NCI-H82 treated with DMSO at 0.1 percent for 48 hours (cell line): ENCODE measurements around the gene HSCB.
"Not testable (repeated sequence)": the region's sequence is repeated elsewhere in the genome, so short reads cannot be mapped to it uniquely, and the experiment has no call there.

Source experiments
- DNase-seq: peaks from one replicate; lab custom pipeline; 2025; ENCODE audit not compliant: unreplicated experiment; lab: John Stamatoyannopoulos, UW

The HSCB gene, protein sequence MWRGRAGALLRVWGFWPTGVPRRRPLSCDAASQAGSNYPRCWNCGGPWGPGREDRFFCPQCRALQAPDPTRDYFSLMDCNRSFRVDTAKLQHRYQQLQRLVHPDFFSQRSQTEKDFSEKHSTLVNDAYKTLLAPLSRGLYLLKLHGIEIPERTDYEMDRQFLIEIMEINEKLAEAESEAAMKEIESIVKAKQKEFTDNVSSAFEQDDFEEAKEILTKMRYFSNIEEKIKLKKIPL

DNA sequence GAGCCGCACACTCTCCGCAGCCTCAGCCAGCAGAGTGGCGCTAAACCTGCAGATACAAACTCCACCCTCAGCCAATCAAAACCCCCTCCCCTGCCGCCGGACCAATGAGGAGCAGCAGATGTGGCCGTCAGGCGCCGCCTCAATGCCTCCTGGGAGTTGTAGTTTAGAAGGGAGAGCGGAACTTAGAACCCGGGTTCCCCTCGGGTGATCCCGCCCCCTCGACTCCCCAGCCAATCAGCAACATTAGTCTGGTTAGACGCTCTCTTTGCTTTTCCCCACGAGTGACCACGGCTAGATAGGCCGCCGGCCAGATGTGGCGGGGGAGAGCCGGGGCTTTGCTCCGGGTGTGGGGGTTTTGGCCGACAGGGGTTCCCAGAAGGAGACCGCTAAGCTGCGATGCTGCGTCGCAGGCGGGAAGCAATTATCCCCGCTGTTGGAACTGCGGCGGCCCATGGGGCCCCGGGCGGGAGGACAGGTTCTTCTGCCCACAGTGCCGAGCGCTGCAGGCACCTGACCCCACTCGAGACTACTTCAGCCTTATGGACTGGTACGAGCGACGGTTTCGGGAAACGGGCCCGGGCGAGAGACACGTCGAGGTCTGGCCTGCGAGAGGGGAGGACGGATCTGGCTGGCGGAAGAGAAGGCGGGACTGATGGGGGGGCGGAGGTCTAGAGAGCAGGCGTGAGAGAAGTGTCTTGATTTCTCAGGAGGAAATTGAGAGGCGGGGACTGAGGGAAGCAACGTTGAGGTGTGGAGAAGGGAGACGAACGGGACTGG, at the start of gene HSCB, which contains the start of gene CHEK2:
TSS of gene HSCB (plus strand) at position 255 of the 777 bp plus-strand sequence. CDS start at position 312, 57 bp downstream.
TSS of gene CHEK2 (minus strand) at position 36 of the 777 bp plus-strand sequence. CDS start 7,099 bp downstream, outside the sequence.
- peak; percentile 95 for DNase-seq

DNA sequence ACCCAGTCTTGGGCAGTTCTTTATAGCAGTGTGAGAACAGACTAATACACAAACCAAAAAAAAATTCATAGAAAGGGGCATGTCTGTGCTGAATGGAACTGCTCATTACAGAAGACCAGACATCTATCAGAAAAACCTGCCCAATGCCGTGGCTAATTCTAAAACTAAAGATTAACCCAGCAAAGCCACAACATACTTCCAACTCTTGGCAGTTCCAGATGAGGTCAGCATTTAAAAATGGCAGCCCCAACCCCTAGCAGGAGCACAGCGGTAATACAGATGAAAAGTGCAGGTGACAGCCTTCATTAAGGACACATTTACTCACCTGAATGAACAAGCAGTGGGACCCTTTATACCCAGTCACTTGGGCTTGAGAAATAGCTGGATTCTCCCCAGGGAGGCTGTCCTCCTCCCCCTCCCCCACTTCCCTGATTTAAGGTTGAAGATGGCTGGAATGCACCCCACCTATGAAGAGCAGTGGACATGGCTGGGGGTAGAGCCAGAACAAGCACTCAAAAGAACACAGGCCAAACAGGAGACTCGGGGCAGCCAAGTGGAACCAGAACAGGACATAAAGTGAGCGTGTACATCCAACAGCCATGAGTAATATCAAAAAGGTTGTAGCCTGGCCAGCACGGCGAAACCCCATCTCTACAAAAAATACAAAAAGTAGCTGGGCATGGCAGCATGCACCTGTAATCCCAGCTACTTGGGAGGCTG, 48.6 kb upstream of the HSCB start:
- not testable (repeated sequence) for DNase-seq

DNA sequence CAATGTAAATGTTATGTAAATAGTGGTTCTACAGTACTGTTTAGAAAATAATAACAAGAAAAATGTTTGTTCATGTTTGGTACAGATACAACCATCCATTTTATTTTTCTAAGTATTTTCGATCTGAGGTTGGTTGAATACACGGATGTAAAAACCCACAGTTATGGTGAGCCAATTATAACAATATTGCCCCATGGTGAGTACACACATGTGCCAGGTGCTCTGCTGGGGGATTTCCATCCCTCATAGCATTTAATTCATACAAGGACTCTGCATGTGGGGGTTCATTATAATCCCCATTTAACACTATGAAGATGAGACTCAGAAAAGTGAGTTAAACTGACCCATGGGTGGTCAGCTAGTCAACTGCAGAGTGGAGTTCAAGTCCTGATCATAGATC, 38.9 kb upstream of the HSCB start:
- no peak for DNase-seq

DNA sequence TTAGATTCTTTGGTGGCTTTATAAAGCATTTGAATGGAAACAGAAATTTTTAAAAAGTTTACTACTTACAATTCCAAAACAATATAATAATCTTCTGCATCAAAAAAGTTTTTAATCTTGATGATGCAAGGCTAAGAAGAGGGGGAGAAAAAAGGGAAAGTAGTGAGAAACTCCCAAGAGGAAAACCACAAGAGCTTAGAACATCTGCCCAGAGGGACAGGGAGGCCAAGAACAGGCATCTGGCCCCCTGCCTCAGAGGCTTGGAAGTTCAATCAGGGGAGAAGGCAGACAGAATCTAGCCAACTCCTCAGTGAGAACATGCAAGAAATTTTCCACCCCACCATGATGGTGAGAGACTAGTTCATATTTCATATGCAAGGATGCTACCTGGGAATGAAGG, 38.4 kb upstream of the HSCB start:
- no peak for DNase-seq

DNA sequence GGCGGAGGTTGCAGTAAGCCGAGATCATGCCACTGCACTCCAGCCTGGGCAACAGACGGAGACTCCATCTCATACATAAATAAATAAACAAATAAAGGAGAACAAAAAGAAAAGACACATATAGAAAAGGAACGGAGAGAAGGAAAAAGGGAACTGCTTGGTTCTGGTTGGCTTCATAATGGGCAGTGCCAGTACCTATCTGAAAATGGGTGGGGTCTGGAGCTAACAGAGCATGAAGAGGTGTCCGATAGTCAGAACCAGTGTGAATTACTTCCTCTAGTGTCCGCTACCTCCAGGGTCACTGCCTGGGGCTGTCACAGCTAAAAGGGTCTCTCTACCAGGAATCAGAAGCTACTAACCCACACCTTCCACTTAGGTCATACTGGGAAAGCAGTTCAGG, 35.0 kb upstream of the HSCB start:
- DNase-seq: no peak

DNA sequence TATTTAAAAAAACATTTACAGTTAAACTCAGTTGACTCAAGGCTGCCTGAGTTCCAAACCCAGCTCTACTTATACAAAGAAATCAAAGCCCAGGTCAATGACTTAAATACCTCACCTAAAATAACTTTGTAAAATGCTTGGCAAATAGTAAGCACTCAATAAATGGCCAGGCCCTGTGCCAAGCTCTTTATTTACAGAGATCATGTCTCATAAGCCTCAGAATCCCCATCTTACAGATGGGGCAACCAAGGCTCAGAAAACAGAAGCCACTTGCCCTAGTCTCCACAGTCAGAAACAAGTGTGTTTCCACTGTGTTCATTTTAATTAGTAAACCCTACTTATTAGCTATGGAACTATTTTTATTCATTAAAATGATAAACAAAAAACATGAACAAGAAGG, 31.7 kb upstream of the HSCB start:
- DNase-seq: no peak

DNA sequence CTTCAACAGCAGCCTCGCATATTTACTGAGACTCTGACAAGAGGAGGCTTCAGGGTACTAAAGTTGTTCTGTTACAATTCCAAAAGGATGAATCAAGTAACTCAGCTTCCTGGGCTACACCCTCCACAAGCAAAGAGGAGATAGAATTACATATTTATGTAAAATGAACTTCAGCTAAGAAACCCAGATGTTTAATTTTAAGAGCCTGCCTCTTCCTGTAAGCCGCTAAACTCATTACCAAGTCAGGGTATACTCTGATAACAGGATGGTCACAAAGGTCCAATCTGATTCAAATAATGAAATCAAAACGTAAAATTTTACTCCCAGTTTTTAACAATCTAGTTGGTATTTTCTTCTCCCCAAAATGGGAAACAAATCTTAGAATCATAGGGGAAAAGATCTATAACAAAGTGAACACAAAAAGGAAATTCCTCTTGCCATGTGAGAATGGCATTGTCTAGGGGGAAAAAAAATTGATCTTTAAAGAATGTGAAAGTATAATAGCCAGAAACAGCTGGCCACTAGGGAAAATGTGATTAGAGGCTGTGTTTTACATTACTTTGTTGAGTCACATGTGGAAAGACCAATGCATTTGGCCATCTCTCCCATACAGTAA, 31.2 kb upstream of the HSCB start:
- DNase-seq: no peak

DNA sequence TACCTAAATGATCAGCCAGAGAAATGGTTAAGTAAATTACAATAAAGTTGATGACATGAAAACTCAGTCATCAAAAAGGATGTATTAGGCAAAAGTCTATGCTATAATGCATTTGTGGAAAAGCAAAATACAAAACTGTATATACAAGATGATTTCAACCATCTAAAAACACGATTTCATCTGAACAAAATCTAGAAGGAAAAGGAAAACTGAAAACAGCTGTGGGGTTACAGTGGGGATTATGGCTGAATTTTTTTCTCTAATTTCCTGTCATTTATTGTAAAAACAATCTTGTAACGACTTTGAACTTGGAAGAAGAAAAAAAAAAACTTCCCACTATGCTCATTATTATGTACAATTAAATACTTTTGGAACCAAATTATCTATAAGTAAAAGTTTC, 30.5 kb upstream of the HSCB start:
- no peak for DNase-seq

DNA sequence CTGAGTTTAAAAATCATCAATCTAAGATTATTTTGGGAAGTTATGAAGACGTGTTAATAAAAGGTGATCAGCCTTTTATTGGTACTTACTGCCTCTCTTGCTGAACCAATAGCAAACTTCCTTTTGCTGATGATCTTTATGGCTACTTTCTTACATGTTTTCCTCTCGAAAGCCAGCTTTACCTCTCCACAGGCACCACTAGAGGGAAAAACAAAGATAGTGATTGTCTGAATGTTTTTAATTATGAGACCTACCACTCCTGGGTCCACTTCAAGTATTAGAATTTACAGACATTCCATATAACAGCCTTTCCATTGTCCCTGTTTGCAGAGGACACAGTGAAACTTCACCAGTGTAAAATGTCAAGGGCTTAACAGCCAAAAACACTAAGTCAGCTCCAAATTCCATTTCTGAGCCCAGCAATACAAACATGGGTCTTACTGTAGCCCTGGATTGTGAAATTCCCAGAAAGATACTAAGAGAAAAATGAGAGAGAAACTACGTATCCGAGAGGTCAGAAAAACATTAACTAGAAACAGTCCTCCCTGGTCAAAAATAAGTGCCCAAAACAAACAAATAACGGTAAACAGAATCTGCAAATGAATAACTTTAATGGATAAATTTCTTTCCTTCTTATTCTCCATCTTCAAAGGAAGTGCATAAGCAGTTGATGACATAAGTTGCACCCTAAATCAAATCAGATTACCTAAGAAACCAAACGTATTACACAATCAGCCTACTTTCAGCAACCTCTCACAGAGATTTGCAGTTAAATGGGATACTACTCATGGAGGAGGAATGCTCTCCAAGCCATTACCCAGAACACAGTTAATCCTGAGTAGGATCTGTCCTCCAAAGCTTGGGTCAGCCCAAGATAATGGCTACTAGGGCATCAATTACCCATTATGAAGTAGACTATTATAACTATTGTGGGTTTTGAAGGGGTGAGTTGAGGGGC, 29.7 kb upstream of the HSCB start:
- DNase-seq: no peak

DNA sequence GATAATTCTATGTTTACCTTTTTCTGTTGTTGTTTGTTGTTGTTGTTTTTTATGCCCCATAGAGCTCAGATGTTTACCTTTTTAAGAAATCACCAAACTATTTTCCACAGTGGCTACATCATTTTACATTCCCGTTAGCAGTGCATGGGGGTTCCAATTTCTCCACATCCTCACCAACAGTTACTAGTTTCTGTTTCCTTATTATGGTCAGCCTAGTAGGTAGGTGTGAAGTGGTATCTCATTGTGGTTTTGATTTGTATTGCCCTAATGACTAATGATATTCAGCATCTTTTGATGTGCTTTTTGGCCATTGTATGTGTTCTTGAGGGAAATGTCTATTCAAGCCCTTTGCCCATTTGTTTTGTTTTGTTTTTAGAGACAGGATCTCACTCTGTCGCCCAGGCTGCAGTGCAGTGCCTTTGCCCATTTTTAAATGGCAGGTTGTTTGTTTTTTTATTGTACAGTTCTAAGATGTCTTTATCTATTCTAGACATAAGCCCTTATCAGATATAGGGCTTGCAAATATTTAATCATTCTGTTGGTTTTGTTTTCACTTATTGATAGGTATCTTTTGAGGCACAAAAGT, 27.7 kb upstream of the HSCB start:
- no peak for DNase-seq

DNA sequence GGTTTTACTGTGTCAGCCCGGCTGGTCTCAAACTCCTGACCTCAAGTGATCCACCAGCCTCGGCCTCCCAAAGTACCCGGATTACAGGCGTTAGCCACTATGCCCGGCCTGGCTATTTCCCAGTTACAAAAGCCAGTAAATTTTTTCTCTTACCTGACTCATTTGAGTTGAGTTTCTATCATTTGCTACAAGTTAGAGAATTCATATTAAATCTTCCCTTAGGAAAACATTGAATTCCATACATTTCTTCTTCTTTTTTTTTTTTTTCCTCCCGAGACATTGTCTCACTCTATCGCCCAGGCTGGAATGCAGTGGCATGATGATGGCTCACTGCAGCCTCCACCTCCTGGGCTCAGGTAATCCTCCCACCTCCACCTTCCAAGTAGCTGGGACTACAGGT, 26.2 kb upstream of the HSCB start:
- no peak for DNase-seq

DNA sequence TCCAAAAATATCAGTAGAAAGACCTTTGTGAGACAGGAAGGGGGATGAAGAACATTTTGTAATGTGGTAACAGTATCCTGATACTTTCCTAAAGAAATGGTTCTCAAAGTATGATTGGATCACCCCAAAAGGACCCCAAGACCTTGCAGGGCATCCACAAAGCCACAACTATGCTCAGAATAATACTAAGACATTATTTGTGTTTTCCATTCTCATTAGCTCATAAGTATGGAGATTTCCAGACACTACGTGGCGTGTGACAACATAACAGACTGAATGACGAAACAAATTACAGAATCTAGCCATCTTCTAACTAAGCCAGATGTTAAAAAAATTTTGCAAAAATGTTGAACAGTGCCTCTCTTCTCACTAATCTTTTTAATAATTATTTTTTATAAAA, 25.2 kb upstream of the HSCB start:
- no peak for DNase-seq

DNA sequence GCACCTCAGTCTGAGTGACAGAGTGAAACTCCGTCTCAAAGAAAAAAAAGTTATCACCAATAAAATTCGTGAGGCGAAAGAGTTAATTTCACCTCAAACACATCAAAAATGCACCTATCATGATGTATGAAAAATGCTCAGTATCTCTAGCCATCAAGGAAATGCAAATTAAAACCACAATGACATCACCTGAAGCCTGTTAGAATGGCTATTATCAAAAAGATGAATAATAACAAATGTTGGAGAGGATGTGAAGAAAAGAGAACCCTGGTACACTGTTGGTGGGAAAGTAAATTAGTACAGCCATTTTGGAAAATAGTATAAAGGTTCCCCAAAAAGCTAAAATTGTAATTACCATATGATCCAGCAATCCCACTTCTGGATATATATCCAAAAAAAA, 23.8 kb upstream of the HSCB start:
- DNase-seq: no peak

DNA sequence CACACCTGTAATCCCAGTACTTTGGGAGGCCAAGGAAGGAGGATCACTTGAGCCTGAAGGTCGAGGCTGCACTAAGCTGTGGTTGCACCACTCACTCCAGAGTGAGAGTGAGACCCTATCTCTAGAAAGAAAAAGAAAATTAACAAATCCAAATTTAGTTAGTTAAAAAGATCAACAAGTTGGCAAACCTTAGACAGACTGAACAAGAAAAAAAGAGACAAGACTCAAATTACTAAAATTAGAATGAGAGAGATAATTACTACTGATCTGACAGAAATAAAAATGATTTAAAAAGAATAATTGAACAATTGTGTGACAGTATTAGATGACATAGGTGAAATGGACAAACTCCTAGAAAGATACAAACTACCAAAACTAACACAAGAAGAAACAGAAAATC, 13.8 kb upstream of the HSCB start:
- DNase-seq: no peak

DNA sequence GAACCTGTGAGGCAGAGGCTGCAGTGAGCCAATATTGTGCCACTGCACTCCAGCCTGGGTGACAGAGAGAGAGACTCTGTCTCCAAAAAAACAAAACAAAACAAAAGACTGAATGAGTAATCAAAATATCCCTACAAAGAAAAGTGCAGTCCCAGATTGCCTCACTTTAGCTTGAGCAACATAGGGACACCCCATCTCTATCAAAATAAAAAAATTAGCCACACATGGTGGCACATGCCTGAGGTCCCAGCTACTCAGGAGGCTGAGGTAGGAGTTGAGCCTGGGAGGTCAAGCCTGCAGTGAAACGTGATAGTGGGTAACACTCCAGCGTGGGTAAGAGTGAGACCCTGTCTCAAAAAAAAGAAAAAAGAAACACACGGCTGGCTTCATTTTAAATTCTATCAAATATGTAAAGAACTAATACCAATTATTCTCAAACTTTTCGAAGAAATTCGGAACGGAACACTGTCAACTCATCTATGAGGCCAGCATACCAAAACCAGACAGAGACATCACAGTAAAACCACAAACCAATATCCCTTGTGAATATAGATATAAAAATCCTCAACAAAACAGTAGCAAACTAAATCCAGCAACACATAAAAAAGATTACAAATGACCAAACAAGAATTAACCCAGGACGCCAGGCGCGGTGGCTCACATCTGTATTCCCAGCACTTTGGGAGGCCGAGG, 13.1 kb upstream of the HSCB start:
- DNase-seq: no peak

DNA sequence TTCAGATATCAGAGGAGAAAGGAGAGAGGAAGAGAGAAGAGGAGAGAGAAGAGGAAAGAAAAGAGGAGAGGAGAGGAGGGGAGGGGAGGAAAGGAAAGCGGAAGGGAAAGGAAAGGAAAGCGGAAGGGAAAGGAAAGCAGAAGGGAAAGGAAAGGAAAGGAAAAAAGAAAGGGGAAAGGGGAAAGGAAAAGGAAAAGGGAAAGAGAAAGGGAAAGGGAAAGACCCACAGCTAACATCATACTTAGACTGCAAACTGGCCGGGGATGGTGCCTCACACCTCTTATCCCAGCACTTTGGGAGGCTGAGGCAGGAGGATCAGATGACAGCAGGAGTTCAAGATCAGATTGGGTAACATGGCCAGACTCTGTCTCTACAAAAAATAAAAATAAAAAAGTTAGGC, 11.7 kb upstream of the HSCB start:
- no peak for DNase-seq

DNA sequence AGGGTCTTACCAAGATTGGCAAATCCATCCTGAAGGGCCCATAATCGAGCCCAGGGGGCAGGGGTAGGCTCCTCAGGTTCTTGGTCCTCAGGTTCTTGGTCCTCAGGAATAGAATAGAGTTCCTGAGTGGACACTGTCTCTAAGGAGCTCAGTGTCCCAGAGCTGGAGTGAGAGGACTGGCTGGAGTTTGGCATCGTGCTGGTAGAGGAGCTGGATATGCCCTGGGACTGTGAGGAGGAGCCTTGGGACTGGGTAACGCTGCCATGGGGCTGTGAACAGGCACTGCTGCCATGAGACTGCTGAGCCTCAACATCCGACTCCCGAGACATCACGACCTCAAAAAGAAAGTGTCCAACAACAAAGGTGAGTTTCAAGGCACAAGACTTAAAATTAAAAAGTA, 7.4 kb upstream of the HSCB start:
- DNase-seq: no peak

DNA sequence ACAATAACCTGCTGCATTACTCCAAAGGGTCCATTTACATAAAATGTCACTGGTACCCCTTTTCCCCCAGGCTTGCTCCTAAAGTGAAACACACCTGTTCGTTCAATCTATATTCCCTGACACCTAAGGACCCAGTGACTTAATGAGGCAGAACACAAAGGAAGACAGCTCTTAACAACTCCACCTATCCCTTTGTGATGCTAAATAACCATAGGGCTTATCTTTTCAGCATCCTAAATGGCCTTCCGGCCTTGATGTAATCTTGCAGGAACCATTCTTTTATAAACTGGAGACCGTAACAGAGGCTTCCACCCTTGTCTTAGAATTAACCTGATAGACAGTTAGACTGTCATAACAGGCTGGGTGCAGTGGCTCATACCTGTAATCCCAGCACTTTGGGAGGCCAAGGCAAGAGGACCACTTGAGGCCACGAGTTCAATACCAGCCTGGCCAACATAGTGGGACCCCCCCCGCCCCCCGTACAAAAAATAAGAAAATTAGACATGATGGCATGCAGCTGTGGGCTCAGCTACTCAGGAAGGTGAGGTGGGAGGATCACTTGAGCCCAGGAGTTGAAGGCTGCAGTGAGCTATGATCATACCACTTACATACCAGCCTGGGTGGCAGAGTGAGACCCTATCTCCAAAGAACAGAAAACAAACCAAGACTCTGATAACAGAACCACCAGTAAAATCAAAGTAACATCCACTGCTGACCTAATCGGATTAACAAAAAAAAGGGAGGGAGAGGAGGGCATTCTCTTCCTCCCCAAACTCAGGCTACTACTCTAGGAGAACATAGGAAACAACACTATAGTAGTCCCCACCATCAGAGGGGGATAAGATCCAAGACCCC, 5.3 kb upstream of the HSCB start:
- no peak for DNase-seq

DNA sequence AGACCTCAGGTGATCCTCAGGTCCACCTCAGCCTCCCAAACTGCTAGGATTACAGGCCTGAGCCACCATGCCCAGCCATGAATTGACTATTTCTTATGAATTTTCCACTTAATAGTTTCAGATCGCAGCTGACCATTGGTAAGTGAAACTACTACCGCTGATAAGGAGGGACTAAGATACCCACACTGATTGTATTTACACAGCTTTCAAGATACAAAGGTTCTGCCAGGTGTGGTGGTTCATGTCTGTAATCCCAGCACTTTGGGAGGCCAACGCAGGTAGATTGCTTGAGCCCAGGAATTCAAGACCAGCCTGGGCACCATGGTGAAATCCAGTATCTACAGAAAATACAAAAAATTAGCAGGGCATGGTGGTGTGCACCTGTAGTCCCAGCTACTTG, 4.1 kb upstream of the HSCB start:
- no peak for DNase-seq
